ENCODE results near the gene TENT5A. TPM values are rescaled to one million over a fixed set of nuclear protein-coding genes. Genes with fewer than 3 reads are reported as not detected.
A peak's percentile ranks its signal among the peaks of the same experiment; 100 is the strongest.

The TENT5A gene
- total RNA-seq, 1 donor: 21.6 TPM

GRCh38 chr6:81774542-81774941 is 22.1 kb upstream of the TENT5A start:
- no peak overlapping the region for H3K4me3 ChIP-seq (ENCODE audit: low read depth, low read length)
- TF ChIP-seq CTCF (IDR thresholded peaks at IDR 0.05; ENCODE audit: insufficient read depth, low read depth, low read length): no peak
- no peak for DNase-seq (ENCODE audit: low read depth)

DNA sequence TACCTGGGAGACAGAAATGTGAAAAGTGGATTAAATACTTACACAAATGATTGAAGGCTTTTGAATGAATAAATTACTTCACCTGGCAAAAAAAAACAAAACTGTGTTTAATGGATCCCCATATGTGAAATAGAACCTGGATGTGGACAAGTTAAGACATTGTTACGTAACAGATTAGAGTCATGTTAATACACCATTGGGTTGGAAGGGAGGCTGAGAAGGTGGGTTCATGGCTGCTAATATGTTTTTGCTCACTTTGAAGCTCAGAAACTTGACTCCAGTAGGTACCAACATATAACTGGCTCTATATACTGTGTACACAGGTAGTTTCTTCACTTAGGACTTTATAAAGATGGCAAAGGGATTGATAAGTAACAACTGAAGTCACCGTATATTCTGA is 21.4 kb upstream of the TENT5A start:
- no peak for DNase-seq (ENCODE audit: low read depth)
- H3K4me3 ChIP-seq (ENCODE audit: low read depth, low read length): no peak overlapping the region
- no peak for TF ChIP-seq CTCF (IDR thresholded peaks at IDR 0.05; ENCODE audit: insufficient read depth, low read depth, low read length)

GRCh38 chr6:81772741-81773140 is 20.3 kb upstream of the TENT5A start:
- TF ChIP-seq CTCF (IDR thresholded peaks at IDR 0.05; ENCODE audit: insufficient read depth, low read depth, low read length): no peak
- H3K4me3 ChIP-seq (ENCODE audit: low read depth, low read length): no peak overlapping the region
- DNase-seq (ENCODE audit: low read depth): peak; percentile 50

DNA sequence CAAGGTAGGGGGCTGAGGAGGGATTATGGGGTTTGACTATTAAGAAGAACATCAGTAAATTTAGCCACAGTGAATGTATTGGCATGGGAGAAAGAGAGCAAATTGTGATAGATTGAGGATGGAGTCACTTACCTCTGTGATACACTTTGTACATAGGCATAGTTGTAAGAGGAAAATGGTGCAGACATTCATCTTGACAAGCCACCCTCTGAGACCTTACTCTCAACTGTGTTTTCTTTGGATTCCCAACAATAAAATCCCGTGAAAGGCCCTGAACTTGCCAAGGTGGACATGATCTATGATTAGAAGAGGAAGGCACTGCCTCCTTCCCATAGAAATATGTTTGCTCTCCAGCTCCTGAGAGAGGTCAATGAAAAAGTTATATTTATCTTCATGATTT is 18.6 kb upstream of the TENT5A start:
- no peak for TF ChIP-seq CTCF (IDR thresholded peaks at IDR 0.05; ENCODE audit: insufficient read depth, low read depth, low read length)
- no peak overlapping the region for H3K4me3 ChIP-seq (ENCODE audit: low read depth, low read length)
- no peak for DNase-seq (ENCODE audit: low read depth)

GRCh38 chr6:81770381-81770780 is 17.9 kb upstream of the TENT5A start:
- H3K4me3 ChIP-seq (ENCODE audit: low read depth, low read length): no peak overlapping the region
- no peak for TF ChIP-seq CTCF (IDR thresholded peaks at IDR 0.05; ENCODE audit: insufficient read depth, low read depth, low read length)
- DNase-seq (ENCODE audit: low read depth): no peak

GRCh38 chr6:81769824-81770223 is 17.3 kb upstream of the TENT5A start:
- TF ChIP-seq CTCF (IDR thresholded peaks at IDR 0.05; ENCODE audit: insufficient read depth, low read depth, low read length): no peak
- no peak overlapping the region for H3K4me3 ChIP-seq (ENCODE audit: low read depth, low read length)
- no peak for DNase-seq (ENCODE audit: low read depth)

GRCh38 chr6:81768150-81768942 is 15.9 kb upstream of the TENT5A start:
- TF ChIP-seq CTCF (IDR thresholded peaks at IDR 0.05; ENCODE audit: insufficient read depth, low read depth, low read length): no peak
- no peak for DNase-seq (ENCODE audit: low read depth)
- no peak overlapping the region for H3K4me3 ChIP-seq (ENCODE audit: low read depth, low read length)

Data from fibroblast of villous mesenchyme (primary cell).